Thoracic aorta (tissue), 2 donors: Measurements from ENCODE around the gene SLC9A7. TPM values are rescaled to one million over a fixed set of nuclear protein-coding genes. Genes with fewer than 3 reads are reported as not detected.

Source experiments
- ATAC-seq: fragments of 150-250 bp; one replicate; pipeline ENCODE4 v1.8.0; 2017; ENCODE audit warnings: low read depth; ENCODE audit not compliant: insufficient number of reproducible peaks, low FRiP score
- DNase-seq: peaks from one replicate; pipeline ENCODE4 v3.0.0-alpha.2; 2020; ENCODE audit warnings: low spot score
- H3K27ac ChIP-seq, 2 donors: fragments of 200-600 bp; sonication (generic); 1 replicate in 1 of 2; 2 replicates in 1 of 2; pipeline ENCODE4 v1.5.1; 2016; ENCODE audit warnings: mild to moderate bottlenecking in 2 of 2, moderate library complexity in 2 of 2
- H3K27me3 ChIP-seq: fragments of 200-600 bp; sonication (generic); replicated peaks from 2 replicates; pipeline ENCODE4 v1.6.0; 2016; ENCODE audit warnings: mild to moderate bottlenecking; ENCODE audit not compliant: insufficient read depth
- H3K36me3 ChIP-seq: fragments of 200-600 bp; sonication (generic); one replicate; pipeline ENCODE4 v1.5.1; 2016
- H3K4me1 ChIP-seq, 2 donors: fragments of 200-600 bp; sonication (generic); 1 replicate in 1 of 2; 2 replicates in 1 of 2; pipeline versions ENCODE4 v1.5.1 to v1.6.0; 2016; ENCODE audit warnings: low read depth in 2 of 2, mild to moderate bottlenecking in 1 of 2; ENCODE audit not compliant: control insufficient read depth in 1 of 2
- H3K4me3 ChIP-seq: fragments of 200-600 bp; sonication (generic); 2 replicates; pipeline ENCODE4 v1.5.1; 2016; ENCODE audit warnings: mild to moderate bottlenecking
- H3K9me3 ChIP-seq: fragments of 200-600 bp; sonication (generic); 2 replicates; pipeline ENCODE4 v1.5.1; 2016
- total RNA-seq, 2 donors: library from RNA; depleted of rRNA; stranded (reverse); fragments of >200 nt; gene quantifications; one replicate each; pipeline versions ENCODE4 v1.1.0 to v1.2.3, GENCODE V29; 2016
- TF ChIP-seq, protein P1 (sequence below): fragments of 200-600 bp; sonication (generic); IDR thresholded peaks from one replicate; pipeline ENCODE4 v1.5.1; 2019; ENCODE audit warnings: antibody characterized with exemption

Gene SLC9A7
- total RNA-seq, 2 donors from 2014 or later: 6.7 to 12.2 TPM

DNA sequence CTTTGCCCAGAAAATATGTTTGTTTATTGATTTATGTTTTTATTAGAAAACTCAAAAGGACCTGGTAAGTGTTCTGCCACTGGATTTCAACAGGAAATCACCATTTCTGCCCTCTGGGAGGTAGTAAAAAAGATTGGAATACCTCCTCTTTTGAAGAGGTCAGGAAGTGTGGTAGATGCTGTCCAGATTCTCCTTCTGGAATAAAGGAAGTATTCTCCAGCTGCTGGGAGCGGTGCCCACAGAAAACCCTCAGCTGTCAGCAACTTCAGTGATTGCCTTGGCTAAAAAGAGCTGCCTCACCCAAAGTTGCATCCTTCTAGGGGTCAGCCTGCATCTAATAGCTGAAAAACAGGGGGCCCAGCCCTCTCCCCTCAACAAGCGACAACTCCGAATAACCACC is 199.9 kb downstream of the SLC9A7 start:
- TF ChIP-seq, protein P1, sequence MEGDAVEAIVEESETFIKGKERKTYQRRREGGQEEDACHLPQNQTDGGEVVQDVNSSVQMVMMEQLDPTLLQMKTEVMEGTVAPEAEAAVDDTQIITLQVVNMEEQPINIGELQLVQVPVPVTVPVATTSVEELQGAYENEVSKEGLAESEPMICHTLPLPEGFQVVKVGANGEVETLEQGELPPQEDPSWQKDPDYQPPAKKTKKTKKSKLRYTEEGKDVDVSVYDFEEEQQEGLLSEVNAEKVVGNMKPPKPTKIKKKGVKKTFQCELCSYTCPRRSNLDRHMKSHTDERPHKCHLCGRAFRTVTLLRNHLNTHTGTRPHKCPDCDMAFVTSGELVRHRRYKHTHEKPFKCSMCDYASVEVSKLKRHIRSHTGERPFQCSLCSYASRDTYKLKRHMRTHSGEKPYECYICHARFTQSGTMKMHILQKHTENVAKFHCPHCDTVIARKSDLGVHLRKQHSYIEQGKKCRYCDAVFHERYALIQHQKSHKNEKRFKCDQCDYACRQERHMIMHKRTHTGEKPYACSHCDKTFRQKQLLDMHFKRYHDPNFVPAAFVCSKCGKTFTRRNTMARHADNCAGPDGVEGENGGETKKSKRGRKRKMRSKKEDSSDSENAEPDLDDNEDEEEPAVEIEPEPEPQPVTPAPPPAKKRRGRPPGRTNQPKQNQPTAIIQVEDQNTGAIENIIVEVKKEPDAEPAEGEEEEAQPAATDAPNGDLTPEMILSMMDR: no peak
- H3K27ac ChIP-seq: no peak overlapping the region
- H3K9me3 ChIP-seq: no peaks in the 10 kb centered on the region

GRCh38 chrX:46554942-46555341 is 204.0 kb downstream of the SLC9A7 start:
- Histone ChIP-seq H3K4me3 (no peak overlapping the region), H3K36me3 (no peaks in the 10 kb centered on the region), H3K27me3 (no peaks in the 10 kb centered on the region), H3K4me1 (no peaks in the 10 kb centered on the region), H3K27ac (no peak overlapping the region), H3K9me3 (no peaks in the 10 kb centered on the region)
- TF ChIP-seq, protein P1: peak; percentile 15
- no peak for ATAC-seq
- DNase-seq: no peak

More for the DNA sequence above, 199.9 kb downstream of the SLC9A7 start:
- no peak overlapping the region for H3K4me3 ChIP-seq
- no peaks in the 10 kb centered on the region for H3K27me3 ChIP-seq
- H3K36me3 ChIP-seq: no peaks in the 10 kb centered on the region
- DNase-seq: no peak
- peaks cover 0 to 12% of the 10 kb centered on the region in 2 donors for H3K4me1 ChIP-seq
- ATAC-seq: no peak

GRCh38 chrX:46553935-46554334 is 205.0 kb downstream of the SLC9A7 start:
- no peak for ATAC-seq

DNA sequence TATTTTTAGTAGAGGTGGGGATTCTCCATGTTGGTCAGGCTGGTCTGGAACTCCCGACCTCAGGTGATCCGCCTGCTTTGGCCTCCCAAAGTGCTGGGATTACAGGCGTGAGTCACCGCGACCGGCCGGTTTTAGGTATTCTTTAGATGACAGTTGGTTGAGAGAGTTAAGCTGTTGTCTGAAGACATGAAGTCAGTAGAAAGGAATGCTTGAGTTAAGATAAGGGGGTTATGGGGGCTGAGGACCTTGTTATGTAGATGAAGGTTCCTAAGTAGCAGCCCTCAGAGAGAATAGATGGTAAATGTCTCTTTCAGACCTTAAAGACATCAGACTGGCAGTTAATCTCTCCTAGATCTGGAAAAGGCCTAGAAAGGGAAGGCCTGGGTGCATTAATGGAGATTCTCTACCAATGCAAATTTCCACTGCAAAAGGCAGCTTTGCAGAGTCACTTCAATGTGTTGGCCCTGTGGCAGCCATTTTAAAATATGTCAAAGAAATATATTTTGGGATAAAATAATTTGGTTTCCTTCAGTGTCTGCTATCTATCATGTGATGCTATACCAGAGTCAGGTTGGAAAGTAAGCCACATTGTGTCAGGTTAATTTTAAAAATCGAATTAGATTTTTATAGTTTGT is 207.3 kb downstream of the SLC9A7 start:
- Histone ChIP-seq H3K36me3 (no peaks in the 10 kb centered on the region), H3K4me3 (no peak overlapping the region), H3K9me3 (no peaks in the 10 kb centered on the region), H3K27me3 (no peaks in the 10 kb centered on the region), H3K27ac (no peak overlapping the region), H3K4me1 (peaks cover 0 to 5% of the 10 kb centered on the region in 2 donors)
- ATAC-seq: no peak
- no peak for DNase-seq
- TF ChIP-seq, protein P1: no peak

More at GRCh38 chrX:46553935-46554334, 205.0 kb downstream of the SLC9A7 start:
- Histone ChIP-seq H3K4me1 (no peaks in the 10 kb centered on the region), H3K4me3 (no peak overlapping the region), H3K9me3 (no peaks in the 10 kb centered on the region), H3K27me3 (no peaks in the 10 kb centered on the region), H3K27ac (no peak overlapping the region), H3K36me3 (no peaks in the 10 kb centered on the region)
- no peak for DNase-seq
- TF ChIP-seq, protein P1: no peak

GRCh38 chrX:46549914-46550313 is 209.0 kb downstream of the SLC9A7 start:
- Histone ChIP-seq H3K4me3 (no peak overlapping the region), H3K4me1 (peaks cover 3 to 12% of the 10 kb centered on the region in 2 donors), H3K36me3 (no peaks in the 10 kb centered on the region), H3K27ac (no peak overlapping the region), H3K9me3 (no peaks in the 10 kb centered on the region), H3K27me3 (no peaks in the 10 kb centered on the region)
- DNase-seq (no peak), ATAC-seq (no peak)
- TF ChIP-seq, protein P1: no peak

Other genes with a start within 250 kb of the SLC9A7 start
- gene ZNF674, start 213.7 kb downstream of the SLC9A7 start, total RNA-seq: 10 to 100 TPM in 1 of 2 donors, 1 to 10 TPM in 1; 8.1 to 15.6 TPM
- 10 to 100 TPM; 28.0 to 33.5 TPM for gene CHST7, start 185.4 kb downstream of the SLC9A7 start, total RNA-seq
- gene RP2, start 77.9 kb upstream of the SLC9A7 start, total RNA-seq: 10 to 100 TPM; 11.8 to 12.7 TPM
- gene JADE3, start 153.3 kb upstream of the SLC9A7 start, total RNA-seq: 1 to 10 TPM; 3.7 to 5.2 TPM